Activated CD8-positive, alpha-beta T cell treated with anti-CD3 and anti-CD28 coated beads, Interleukin-2, amount 10 ng/mL, durations not matched to agents 7 days and 5 days (primary cell): ENCODE measurements around the gene RAB7A. TPM values are rescaled to one million over a fixed set of nuclear protein-coding genes. Genes with fewer than 3 reads are reported as not detected.
"Not testable (repeated sequence)": the region's sequence is repeated elsewhere in the genome, so short reads cannot be mapped to it uniquely, and the experiment has no call there.

ENCODE experiments used
- ATAC-seq: fragments of 150-1000 bp; cut with Tn5 transposase; one replicate; pipeline ENCODE4 v1.10.0; 2021; ENCODE audit warnings: moderate library complexity
- CTCF ChIA-PET: fragments of 350-600 bp; sonication (Branson Sonifier 250); formaldehyde crosslinking; loops from one replicate; lab custom pipeline; 2021; ENCODE audit warnings: antibody characterized with exemption; lab: Charles Lee
- POLR2A ChIA-PET: fragments of 350-600 bp; sonication (Branson Sonifier 250); formaldehyde crosslinking; loops from one replicate; lab custom pipeline; 2021; ENCODE audit warnings: antibody characterized with exemption; lab: Charles Lee
- DNase-seq: peaks from one replicate; pipeline ENCODE4 v3.0.0-alpha.2; 2020
- H3K27ac Mint-ChIP-seq: one replicate; pipeline ENCODE4 v1.8.0; 2021; ENCODE audit warnings: mild to moderate bottlenecking, mixed read lengths
- H3K27me3 Mint-ChIP-seq: one replicate; pipeline ENCODE4 v1.8.0; 2021; ENCODE audit warnings: low read depth, mixed read lengths
- H3K36me3 Mint-ChIP-seq: one replicate; pipeline ENCODE4 v1.8.0; 2021; ENCODE audit warnings: low read depth, mixed read lengths
- H3K4me1 Mint-ChIP-seq: one replicate; pipeline ENCODE4 v1.8.0; 2021; ENCODE audit warnings: low read depth, mixed read lengths
- H3K4me3 Mint-ChIP-seq: one replicate; pipeline ENCODE4 v1.8.0; 2021; ENCODE audit warnings: mild to moderate bottlenecking, mixed read lengths
- H3K9me3 Mint-ChIP-seq: one replicate; pipeline ENCODE4 v1.8.0; 2022; ENCODE audit warnings: mixed read lengths; ENCODE audit not compliant: insufficient read depth
- total RNA-seq, 2 experiments: library from RNA; stranded (reverse); gene quantifications; one replicate each; pipeline ENCODE4 v1.2.3, GENCODE V29; 2021

The RAB7A gene
- total RNA-seq, 2 experiments from 2014 or later: 256 to 269 TPM

DNA sequence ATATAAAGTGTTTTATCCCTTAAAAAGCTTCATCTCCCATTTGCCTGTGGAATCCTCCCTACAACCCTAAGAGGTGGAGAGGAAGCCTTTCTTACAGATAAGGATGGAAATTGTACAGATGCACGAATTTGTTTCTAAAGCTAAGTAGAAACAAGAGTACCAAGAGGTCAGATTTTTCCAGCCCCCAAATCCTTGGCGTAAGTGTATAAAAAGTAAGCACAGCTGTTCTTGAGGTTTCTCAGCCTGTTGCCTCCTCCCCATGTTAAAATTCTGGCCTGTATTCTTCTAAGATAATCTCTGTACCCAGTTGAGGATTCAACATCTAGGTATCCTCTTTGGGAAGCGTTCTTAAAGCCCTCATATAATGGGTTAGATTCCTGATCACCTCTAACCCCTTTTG lies 34.9 kb downstream of the RAB7A start:
- H3K27ac Mint-ChIP-seq: no peak overlapping the region
- H3K27me3 Mint-ChIP-seq: no peaks in the 10 kb centered on the region
- DNase-seq (no peak), ATAC-seq (no peak)
- CTCF ChIA-PET: interaction anchor here (2.6 to 3.7 kb wide), 2 partner anchors 34 to 80 kb away, joined by 10 to 22 read pairs; no protein-coding TSS in a partner anchor
- peaks cover 38% of the 10 kb centered on the region for H3K4me1 Mint-ChIP-seq
- POLR2A ChIA-PET: interaction anchor here (0.7 kb wide), 1 partner anchor 183 kb away, joined by 3 read pairs; no protein-coding TSS in a partner anchor
- H3K36me3 Mint-ChIP-seq: peaks cover 29% of the 10 kb centered on the region
- no peaks in the 10 kb centered on the region for H3K9me3 Mint-ChIP-seq
- H3K4me3 Mint-ChIP-seq: no peak overlapping the region

DNA sequence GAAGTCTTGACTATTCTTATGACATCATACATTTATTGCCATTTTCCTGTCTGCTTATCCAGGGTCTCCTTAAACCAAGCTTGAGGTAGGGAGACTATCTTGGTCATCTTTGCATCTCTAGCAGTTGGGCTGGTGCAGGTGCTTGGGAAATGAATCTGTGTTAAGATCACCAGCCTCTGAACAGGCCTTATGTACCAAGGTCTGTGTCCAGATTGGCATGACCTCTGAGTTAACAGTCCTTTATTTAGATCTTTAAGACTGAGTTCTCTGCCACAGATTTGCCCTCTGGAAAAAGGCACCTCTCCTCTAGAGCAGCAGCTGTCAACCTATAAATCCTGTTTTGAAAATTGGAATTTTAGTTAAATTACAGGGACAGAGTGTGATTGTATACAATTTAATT lies 35.4 kb downstream of the RAB7A start:
- H3K27me3 Mint-ChIP-seq: no peaks in the 10 kb centered on the region
- H3K9me3 Mint-ChIP-seq: no peaks in the 10 kb centered on the region
- ChIA-PET POLR2A (no interaction called here), CTCF (interaction anchor here (1.2 to 3.7 kb wide), 3 partner anchors 26 to 81 kb away, joined by 5 to 22 read pairs (median 10); no protein-coding TSS in a partner anchor)
- H3K4me3 Mint-ChIP-seq: no peak overlapping the region
- ATAC-seq (no peak), DNase-seq (no peak)
- H3K36me3 Mint-ChIP-seq: peaks cover 34% of the 10 kb centered on the region
- H3K27ac Mint-ChIP-seq: no peak overlapping the region
- peaks cover 43% of the 10 kb centered on the region for H3K4me1 Mint-ChIP-seq

DNA sequence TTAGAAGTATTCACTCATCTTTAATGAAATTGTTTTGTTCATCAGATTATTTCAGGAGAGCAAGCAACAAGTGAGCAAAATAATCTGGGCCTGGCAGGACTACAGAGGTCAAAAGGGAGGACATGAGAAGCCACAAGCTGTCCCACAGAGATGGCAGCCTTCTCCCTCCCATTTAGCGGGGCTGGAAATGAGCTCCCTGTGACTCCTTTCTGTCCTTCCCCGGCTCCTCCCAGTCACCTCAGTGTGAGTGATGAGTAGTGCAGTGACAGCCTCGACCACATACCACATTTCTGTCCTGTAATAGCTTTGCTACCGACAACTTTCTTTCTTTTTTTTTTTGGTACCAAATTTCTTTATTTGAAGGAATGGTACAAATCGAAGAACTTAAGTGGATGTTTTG lies 38.0 kb downstream of the RAB7A start:
- peak; percentile 80 for ATAC-seq
- H3K36me3 Mint-ChIP-seq: peaks cover 34% of the 10 kb centered on the region
- H3K9me3 Mint-ChIP-seq: no peaks in the 10 kb centered on the region
- CTCF ChIA-PET: interaction anchor here (1.0 to 1.1 kb wide), 2 partner anchors 31 to 83 kb away, joined by 3 to 4 read pairs; no protein-coding TSS in a partner anchor
- POLR2A ChIA-PET: interaction anchor here (0.6 kb wide), 1 partner anchor 125 kb away, joined by 3 read pairs; no protein-coding TSS in a partner anchor
- DNase-seq: peak; percentile 49
- peak overlapping the region; percentile 77 for H3K27ac Mint-ChIP-seq
- peaks cover 55% of the 10 kb centered on the region for H3K4me1 Mint-ChIP-seq
- no peak overlapping the region for H3K4me3 Mint-ChIP-seq
- no peaks in the 10 kb centered on the region for H3K27me3 Mint-ChIP-seq

DNA sequence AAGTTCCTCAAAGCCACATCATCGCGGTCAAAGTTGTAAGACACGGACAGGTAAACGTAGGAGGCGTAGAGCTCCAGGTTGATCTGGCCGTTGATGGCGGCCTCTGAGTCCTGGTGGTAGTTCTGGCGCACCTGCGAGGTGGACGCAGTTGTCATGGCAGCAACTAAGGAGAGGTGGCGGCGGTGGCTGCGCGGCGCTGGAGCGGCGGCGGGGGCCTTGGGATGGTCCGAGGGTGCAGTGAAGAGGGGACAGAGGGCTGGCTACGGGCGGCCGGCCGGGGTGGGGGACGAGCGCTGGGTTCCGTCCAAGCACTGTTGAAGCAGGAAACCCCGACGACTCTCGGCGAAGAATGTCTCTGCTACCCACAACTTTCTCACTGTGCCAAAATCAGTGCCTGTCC lies 38.9 kb downstream of the RAB7A start:
- H3K36me3 Mint-ChIP-seq: peaks cover 35% of the 10 kb centered on the region
- H3K4me3 Mint-ChIP-seq: no peak overlapping the region
- H3K27me3 Mint-ChIP-seq: no peaks in the 10 kb centered on the region
- ChIA-PET CTCF (no interaction called here), POLR2A (interaction anchor here (0.7 kb wide), 1 partner anchor 25 kb away, joined by 3 read pairs; no protein-coding TSS in a partner anchor)
- DNase-seq (no peak), ATAC-seq (no peak)
- H3K27ac Mint-ChIP-seq: no peak overlapping the region
- H3K9me3 Mint-ChIP-seq: no peaks in the 10 kb centered on the region
- peaks cover 56% of the 10 kb centered on the region for H3K4me1 Mint-ChIP-seq

DNA sequence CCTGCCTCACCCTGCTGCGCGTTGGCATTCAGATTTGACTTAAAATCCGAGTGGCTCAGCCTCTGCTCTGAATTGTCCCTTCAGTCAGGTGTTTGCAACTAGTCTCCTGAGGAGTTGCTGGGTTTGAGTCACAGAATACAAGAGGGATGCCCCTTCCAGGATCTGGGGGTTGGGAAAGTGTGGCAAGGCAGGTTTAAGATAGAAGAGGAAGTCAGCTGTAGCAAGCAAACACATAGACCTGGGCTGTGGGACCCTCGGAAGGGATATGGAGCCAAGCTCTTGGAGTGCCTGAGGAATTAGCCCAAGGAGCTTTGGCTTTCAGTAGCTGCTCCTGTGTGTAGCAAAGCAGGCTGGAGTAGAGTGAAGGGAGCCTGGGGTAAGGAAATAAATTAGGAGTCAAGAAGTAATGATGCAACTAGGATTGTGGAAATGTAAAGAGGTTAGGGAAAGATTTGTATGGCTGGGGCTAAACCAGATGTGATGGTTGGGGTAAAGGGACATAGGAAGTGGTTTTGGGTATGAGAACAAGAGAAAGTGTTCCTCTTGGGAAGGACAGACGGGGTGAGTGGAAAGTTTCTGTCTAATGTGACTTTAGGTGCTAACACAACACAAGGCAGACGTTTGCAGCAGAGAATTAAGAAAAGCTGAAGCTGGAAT lies 41.2 kb downstream of the RAB7A start:
- peaks cover 59% of the 10 kb centered on the region for H3K4me1 Mint-ChIP-seq
- ChIA-PET POLR2A (interaction anchor here (1.0 kb wide), 1 partner anchor 40 kb away, joined by 3 read pairs; no protein-coding TSS in a partner anchor), CTCF (interaction anchor here (0.9 to 2.3 kb wide), 2 partner anchors 8 to 86 kb away, joined by 3 to 11 read pairs; no protein-coding TSS in a partner anchor)
- no peak for DNase-seq
- peak overlapping the region; percentile 4 for H3K27ac Mint-ChIP-seq
- peaks cover 48% of the 10 kb centered on the region for H3K36me3 Mint-ChIP-seq
- ATAC-seq: no peak
- H3K4me3 Mint-ChIP-seq: no peak overlapping the region
- no peaks in the 10 kb centered on the region for H3K27me3 Mint-ChIP-seq
- H3K9me3 Mint-ChIP-seq: no peaks in the 10 kb centered on the region

DNA sequence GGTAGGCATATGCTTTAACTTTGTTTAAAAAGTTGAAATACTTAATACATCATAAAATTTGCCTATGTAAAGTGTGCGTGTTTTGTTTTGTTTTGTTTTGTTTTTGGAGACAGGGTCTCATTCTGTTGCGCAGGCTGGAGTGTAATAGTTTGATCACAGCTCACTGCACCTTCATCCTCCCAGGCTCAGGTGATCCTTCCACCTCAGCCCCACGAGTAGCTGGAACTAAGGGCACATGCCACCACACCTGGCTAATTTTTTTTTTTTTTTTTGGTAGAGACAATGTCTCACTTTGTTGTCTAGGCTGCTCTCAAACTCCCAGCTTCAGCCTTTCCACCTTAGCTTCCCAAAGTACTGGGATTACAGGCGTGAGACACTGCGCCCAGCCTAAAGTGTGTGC lies 42.5 kb downstream of the RAB7A start:
- ATAC-seq: no peak
- H3K9me3 Mint-ChIP-seq: no peaks in the 10 kb centered on the region
- H3K27ac Mint-ChIP-seq: no peak overlapping the region
- ChIA-PET POLR2A (interaction anchor here (1.0 kb wide), 1 partner anchor 41 kb away, joined by 3 read pairs; no protein-coding TSS in a partner anchor), CTCF (interaction anchor here (2.3 kb wide), 1 partner anchor 88 kb away, joined by 11 read pairs; no protein-coding TSS in a partner anchor)
- no peak overlapping the region for H3K4me3 Mint-ChIP-seq
- DNase-seq: no peak
- peaks cover 53% of the 10 kb centered on the region for H3K4me1 Mint-ChIP-seq
- no peaks in the 10 kb centered on the region for H3K27me3 Mint-ChIP-seq
- peaks cover 49% of the 10 kb centered on the region for H3K36me3 Mint-ChIP-seq

DNA sequence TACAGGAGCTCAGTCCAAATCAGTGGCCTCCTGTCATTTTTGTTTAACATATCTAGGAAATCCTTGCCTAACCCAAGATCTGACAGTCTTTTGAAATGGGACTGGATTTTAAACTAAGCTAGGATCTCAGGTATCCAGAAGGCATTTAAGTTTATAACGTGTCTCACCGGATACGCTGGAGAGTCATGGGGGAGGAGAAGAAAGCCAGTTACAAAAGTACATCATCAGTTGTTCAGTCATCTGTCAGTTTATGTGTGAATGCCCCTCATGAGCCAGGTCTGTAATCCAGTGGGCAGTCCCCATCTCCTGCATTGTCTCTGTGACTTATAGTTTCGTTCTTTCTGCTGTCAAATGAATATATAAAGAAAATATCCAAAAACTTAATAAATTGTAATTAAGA lies 44.4 kb downstream of the RAB7A start:
- CTCF ChIA-PET: interaction anchor here (1.2 to 1.8 kb wide), 4 partner anchors 25 to 90 kb away, joined by 3 to 7 read pairs (median 4); no protein-coding TSS in a partner anchor
- H3K4me3 Mint-ChIP-seq: no peak overlapping the region
- no peaks in the 10 kb centered on the region for H3K27me3 Mint-ChIP-seq
- ATAC-seq: no peak
- H3K9me3 Mint-ChIP-seq: no peaks in the 10 kb centered on the region
- peaks cover 47% of the 10 kb centered on the region for H3K4me1 Mint-ChIP-seq
- DNase-seq: no peak
- H3K27ac Mint-ChIP-seq: no peak overlapping the region
- POLR2A ChIA-PET: no interaction called here
- H3K36me3 Mint-ChIP-seq: peaks cover 42% of the 10 kb centered on the region

DNA sequence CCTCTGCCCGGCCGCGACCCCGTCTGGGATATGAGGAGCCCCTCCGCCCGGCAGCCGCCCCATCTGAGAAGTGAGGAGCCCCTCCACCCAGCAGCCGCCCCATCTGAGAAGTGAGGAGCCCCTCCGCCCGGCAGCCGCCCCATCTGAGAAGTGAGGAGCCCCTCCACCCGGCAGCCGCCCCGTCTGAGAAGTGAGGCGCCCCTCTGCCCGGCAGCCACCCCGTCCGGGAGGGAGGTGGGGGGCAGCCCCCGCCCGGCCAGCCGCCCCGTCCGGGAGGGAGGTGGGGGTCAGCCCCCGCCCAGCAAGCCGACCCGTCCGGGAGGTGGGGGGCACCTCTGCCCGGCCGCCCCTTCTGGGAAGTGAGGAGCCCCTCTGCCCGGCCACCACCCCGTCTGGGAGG lies 47.2 kb downstream of the RAB7A start:
- H3K27me3 Mint-ChIP-seq, POLR2A ChIA-PET, DNase-seq, ATAC-seq, H3K4me3 Mint-ChIP-seq, CTCF ChIA-PET, H3K27ac Mint-ChIP-seq, H3K9me3 Mint-ChIP-seq: not testable (repeated sequence)
- H3K36me3 Mint-ChIP-seq: peaks cover 46% of the 10 kb centered on the region
- H3K4me1 Mint-ChIP-seq: peaks cover 43% of the 10 kb centered on the region

DNA sequence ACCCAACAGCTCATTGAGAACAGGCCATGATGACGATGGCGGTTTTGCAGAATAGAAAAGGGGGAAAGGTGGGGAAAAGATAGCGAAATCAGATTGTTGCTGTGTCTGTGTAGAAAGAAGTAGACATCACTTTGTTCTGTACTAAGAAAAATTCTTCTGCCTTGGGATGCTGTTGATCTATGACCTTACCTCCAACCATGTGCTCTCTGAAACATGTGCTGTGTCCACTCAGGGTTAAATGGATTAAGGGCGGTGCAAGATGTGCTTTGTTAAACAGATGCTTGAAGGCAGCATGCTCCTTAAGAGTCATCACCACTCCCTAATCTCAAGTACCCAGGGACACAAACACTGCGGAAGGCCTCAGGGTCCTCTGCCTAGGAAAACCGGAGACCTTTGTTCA lies 47.6 kb downstream of the RAB7A start:
- ATAC-seq, H3K9me3 Mint-ChIP-seq, DNase-seq, POLR2A ChIA-PET, H3K27ac Mint-ChIP-seq, H3K4me3 Mint-ChIP-seq, CTCF ChIA-PET, H3K27me3 Mint-ChIP-seq: not testable (repeated sequence)
- peaks cover 43% of the 10 kb centered on the region for H3K4me1 Mint-ChIP-seq
- H3K36me3 Mint-ChIP-seq: peaks cover 46% of the 10 kb centered on the region

DNA sequence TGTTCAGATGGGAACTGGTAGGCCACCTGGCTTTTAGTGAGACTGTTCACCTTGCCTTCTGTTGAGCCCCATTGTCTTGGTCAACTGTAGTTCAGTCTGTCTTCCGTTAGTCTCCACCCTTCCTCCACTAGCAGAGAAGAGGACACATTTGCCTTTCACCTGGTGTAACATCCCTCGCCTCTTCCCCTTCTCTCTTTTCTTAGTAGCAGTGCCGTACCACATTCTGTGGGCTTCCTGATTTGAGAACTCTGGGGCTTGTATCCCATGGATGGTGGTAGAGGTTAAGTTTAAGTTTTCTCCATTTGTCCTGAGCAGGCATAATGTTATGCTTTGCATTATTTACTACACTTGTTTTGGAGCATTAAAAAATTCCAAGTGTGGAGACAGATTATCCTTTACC lies 49.3 kb downstream of the RAB7A start:
- ChIA-PET CTCF (no interaction called here), POLR2A (no interaction called here)
- no peak for DNase-seq
- H3K4me3 Mint-ChIP-seq: no peak overlapping the region
- H3K36me3 Mint-ChIP-seq: peaks cover 40% of the 10 kb centered on the region
- ATAC-seq: no peak
- no peaks in the 10 kb centered on the region for H3K27me3 Mint-ChIP-seq
- H3K27ac Mint-ChIP-seq: no peak overlapping the region
- peaks cover 48% of the 10 kb centered on the region for H3K4me1 Mint-ChIP-seq
- H3K9me3 Mint-ChIP-seq: no peaks in the 10 kb centered on the region

DNA sequence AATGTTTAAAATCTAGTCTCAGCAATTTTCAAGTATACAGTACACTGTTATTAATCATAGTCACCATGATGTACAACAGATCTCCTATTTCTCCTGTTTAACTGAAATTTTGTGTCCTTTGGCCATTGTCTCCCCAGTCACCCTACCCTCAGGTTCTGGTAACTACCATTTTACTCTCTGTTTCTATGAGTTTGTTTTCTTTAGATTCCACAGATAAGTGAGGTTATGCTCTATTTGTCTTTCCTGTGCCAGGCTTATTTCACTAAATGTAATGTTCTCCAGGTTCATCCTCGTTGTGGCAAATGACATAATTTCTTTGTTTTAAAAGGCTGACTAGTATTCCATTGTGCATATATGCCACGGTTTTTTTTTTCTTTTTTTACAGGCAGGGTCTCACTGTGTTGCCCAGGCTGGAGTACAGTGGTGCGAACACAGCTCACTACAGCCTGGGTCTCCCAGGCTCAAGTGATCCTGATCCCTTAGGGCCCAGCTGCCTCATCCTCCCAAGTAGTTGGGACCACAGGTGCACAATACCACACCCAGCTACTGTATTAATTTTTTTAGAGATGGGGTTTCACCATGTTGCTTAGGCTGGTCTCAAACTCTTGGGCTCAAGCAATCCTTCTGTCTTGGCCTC lies 50.0 kb downstream of the RAB7A start:
- DNase-seq (no peak), ATAC-seq (no peak)
- ChIA-PET POLR2A (no interaction called here), CTCF (no interaction called here)
- Mint-ChIP-seq H3K4me1 (peaks cover 51% of the 10 kb centered on the region), H3K27ac (peak overlapping the region; percentile 1), H3K9me3 (no peaks in the 10 kb centered on the region), H3K4me3 (no peak overlapping the region), H3K36me3 (peaks cover 37% of the 10 kb centered on the region), H3K27me3 (no peaks in the 10 kb centered on the region)
